ENCODE data around the gene MAP1S.

Gene MAP1S

GRCh38 chr19:17692566-17692965, 26.7 kb upstream of the MAP1S start:
- DNase-seq (ENCODE audit: low read depth, low spot score) = no peak

GRCh38 chr19:17695198-17695597, 24.1 kb upstream of the MAP1S start:
- no peak for DNase-seq (ENCODE audit: low read depth, low spot score)

GRCh38 chr19:17703824-17704463, 15.3 kb upstream of the MAP1S start:
- peak; percentile 52 for DNase-seq (ENCODE audit: low read depth, low spot score)

- no peak for DNase-seq (ENCODE audit: low read depth, low spot score)
Observed at GRCh38 chr19:17706750-17707181, 12.5 kb upstream of the MAP1S start.

- no peak for DNase-seq (ENCODE audit: low read depth, low spot score)
Observed at GRCh38 chr19:17711851-17712250, 7.4 kb upstream of the MAP1S start.

- DNase-seq (ENCODE audit: low read depth, low spot score) = no peak
Observed at GRCh38 chr19:17716309-17716929, 2.9 kb upstream of the MAP1S start.

- DNase-seq (ENCODE audit: low read depth, low spot score) = no peak
Observed at GRCh38 chr19:17718550-17718946, 732 bp upstream of the MAP1S start.

GRCh38 chr19:17719730-17720400, 585 bp downstream of the MAP1S start:
- peak; percentile 10 for DNase-seq (ENCODE audit: low read depth, low spot score)

GRCh38 chr19:17720440-17720839, 1.2 kb downstream of the MAP1S start:
- no peak for DNase-seq (ENCODE audit: low read depth, low spot score)

- no peak for DNase-seq (ENCODE audit: low read depth, low spot score)
Observed at GRCh38 chr19:17721111-17721628, 1.9 kb downstream of the MAP1S start.

- no peak for DNase-seq (ENCODE audit: low read depth, low spot score)
Observed at GRCh38 chr19:17721821-17722220, 2.5 kb downstream of the MAP1S start.

- no peak for DNase-seq (ENCODE audit: low read depth, low spot score)
Observed at GRCh38 chr19:17722655-17723240, 3.5 kb downstream of the MAP1S start.

GRCh38 chr19:17724655-17725054, 5.4 kb downstream of the MAP1S start:
- DNase-seq (ENCODE audit: low read depth, low spot score) = no peak

GRCh38 chr19:17725422-17726078, 6.3 kb downstream of the MAP1S start:
- DNase-seq (ENCODE audit: low read depth, low spot score) = no peak

GRCh38 chr19:17726136-17726741, 7.0 kb downstream of the MAP1S start:
- no peak for DNase-seq (ENCODE audit: low read depth, low spot score)

- no peak for DNase-seq (ENCODE audit: low read depth, low spot score)
Observed at GRCh38 chr19:17726964-17727773, 7.9 kb downstream of the MAP1S start.

- DNase-seq (ENCODE audit: low read depth, low spot score) = no peak
Observed at GRCh38 chr19:17727843-17728242, 8.6 kb downstream of the MAP1S start.

- no peak for DNase-seq (ENCODE audit: low read depth, low spot score)
Observed at GRCh38 chr19:17733127-17733526, 13.8 kb downstream of the MAP1S start.

- no peak for DNase-seq (ENCODE audit: low read depth, low spot score)
Observed at GRCh38 chr19:17734146-17734545, 14.9 kb downstream of the MAP1S start.

- no peak for DNase-seq (ENCODE audit: low read depth, low spot score)
Observed at GRCh38 chr19:17735410-17735809, 16.1 kb downstream of the MAP1S start.
